HFF-Myc (cell line): ENCODE data around the gene PRKAG2.
"Not testable (repeated sequence)": the region's sequence is repeated elsewhere in the genome, so short reads cannot be mapped to it uniquely, and the experiment has no call there.

Experiments
- DNase-seq: peaks from one replicate; pipeline ENCODE4 v3.0.0-alpha.2; 2011; ENCODE audit warnings: low read depth; ENCODE audit errors: extremely low read depth
- H3K4me3 ChIP-seq: replicated peaks from 2 replicates; pipeline ENCODE4 v1.5.1; 2011; ENCODE audit warnings: low read depth, mild to moderate bottlenecking, control low read depth, low read length
- TF ChIP-seq, protein P1 (sequence below): IDR thresholded peaks from 2 replicates; pipeline ENCODE4 v1.5.1; 2012; ENCODE audit warnings: mild to moderate bottlenecking, low read depth, low read length, control low read depth; ENCODE audit errors: missing control alignments

PRKAG2 gene

GRCh38 chr7:151884312-151885201, 7.6 kb upstream of the PRKAG2 start:
- H3K4me3 ChIP-seq = no peak overlapping the region
- no peak for DNase-seq
- TF ChIP-seq, protein P1, sequence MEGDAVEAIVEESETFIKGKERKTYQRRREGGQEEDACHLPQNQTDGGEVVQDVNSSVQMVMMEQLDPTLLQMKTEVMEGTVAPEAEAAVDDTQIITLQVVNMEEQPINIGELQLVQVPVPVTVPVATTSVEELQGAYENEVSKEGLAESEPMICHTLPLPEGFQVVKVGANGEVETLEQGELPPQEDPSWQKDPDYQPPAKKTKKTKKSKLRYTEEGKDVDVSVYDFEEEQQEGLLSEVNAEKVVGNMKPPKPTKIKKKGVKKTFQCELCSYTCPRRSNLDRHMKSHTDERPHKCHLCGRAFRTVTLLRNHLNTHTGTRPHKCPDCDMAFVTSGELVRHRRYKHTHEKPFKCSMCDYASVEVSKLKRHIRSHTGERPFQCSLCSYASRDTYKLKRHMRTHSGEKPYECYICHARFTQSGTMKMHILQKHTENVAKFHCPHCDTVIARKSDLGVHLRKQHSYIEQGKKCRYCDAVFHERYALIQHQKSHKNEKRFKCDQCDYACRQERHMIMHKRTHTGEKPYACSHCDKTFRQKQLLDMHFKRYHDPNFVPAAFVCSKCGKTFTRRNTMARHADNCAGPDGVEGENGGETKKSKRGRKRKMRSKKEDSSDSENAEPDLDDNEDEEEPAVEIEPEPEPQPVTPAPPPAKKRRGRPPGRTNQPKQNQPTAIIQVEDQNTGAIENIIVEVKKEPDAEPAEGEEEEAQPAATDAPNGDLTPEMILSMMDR = no peak

DNA sequence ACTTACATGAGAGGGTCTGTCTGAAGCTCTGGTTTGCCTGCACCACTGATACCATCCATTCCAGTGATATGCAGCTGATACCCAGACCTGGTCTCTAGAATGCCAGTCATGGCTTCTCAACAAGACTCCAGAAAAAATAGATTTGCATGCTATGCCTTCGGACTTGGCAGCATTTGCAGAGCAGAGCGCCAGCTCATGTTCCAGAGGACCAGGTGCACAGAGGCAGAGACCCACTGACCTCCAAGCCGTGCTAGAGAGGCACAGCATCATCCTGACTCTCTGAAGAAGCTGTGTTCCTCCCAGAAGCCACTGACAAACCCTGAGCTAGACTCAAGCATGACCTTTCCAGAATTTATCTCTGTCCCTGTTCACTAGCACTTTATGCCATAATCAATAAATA, 6.9 kb upstream of the PRKAG2 start:
- DNase-seq = no peak
- TF ChIP-seq, protein P1 = no peak
- H3K4me3 ChIP-seq = no peak overlapping the region

GRCh38 chr7:151882734-151883133, 5.8 kb upstream of the PRKAG2 start:
- H3K4me3 ChIP-seq = no peak overlapping the region
- TF ChIP-seq, protein P1 = no peak
- no peak for DNase-seq

GRCh38 chr7:151880688-151881087, 3.8 kb upstream of the PRKAG2 start:
- DNase-seq = no peak
- no peak overlapping the region for H3K4me3 ChIP-seq
- TF ChIP-seq, protein P1 = no peak

DNA sequence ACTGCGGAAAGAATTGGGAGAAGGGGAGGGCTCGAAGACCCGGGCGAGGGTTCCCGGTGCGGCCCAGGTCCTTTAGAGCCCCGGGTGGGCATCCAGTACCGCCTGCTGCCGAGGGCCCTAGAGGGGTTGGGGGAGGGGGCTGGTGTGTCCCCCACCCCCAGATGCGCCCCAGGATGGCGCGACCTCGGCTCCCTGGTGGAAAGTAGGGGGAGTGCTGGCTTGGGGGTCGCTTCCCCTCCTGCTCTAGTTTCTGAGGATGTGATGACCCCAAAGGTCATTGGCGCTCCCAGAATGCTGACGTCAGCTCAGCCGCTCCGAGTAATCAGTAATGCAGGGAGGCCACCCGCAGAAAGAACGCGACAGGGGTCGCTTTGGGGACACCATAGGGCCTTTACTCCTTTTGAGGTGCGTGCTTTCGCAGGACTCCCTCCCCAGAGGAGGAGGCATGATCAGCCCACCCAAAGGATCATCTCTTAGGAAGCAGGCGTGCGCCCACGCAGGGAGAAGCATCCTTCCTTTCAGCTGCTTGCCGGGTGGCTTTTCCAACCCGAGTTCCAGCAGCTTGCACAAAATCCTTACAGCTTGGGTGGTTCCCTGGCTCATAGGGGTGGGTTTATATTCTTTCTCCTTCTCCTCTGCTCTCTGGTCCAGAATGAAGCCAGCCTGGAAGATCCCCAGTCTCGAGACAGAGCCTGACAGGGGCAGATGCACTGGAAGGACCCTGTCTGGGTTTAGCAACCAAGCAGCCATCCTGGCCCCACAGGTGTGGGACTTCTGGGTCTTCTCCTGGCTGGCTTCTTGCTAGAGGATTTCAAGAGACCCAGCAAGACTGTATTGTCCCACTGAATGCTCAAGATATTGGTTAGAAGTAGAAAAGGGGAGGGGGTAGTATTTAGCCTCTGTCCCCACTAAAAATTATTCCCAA, 1.3 kb upstream of the PRKAG2 start:
- H3K4me3 ChIP-seq = no peak overlapping the region

GRCh38 chr7:151875942-151876898, 695 bp downstream of the PRKAG2 start:
- TF ChIP-seq, protein P1 = no peak
- no peak for DNase-seq
- peak overlapping the region; percentile 47 for H3K4me3 ChIP-seq

More for the DNA sequence above, 1.3 kb upstream of the PRKAG2 start:
- DNase-seq = no peak
- TF ChIP-seq, protein P1 = no peak

GRCh38 chr7:151874479-151874878, 2.4 kb downstream of the PRKAG2 start:
- H3K4me3 ChIP-seq = not testable (repeated sequence)

More at GRCh38 chr7:151874479-151874878, 2.4 kb downstream of the PRKAG2 start:
- DNase-seq = not testable (repeated sequence)
